CD8-positive, alpha-beta memory T cell (primary cell): Measurements from ENCODE around the gene CA10. TPM values are rescaled to one million over a fixed set of nuclear protein-coding genes. Genes with fewer than 3 reads are reported as not detected.
A peak's percentile ranks its signal among the peaks of the same experiment; 100 is the strongest.

Experiments
- CTCF ChIA-PET: fragments of 350-600 bp; sonication (Branson Sonifier 250); formaldehyde crosslinking; loops from one replicate; lab custom pipeline; 2021; ENCODE audit warnings: antibody characterized with exemption; lab: Charles Lee
- POLR2A ChIA-PET: fragments of 350-600 bp; sonication (Branson Sonifier 250); formaldehyde crosslinking; loops from one replicate; lab custom pipeline; 2021; ENCODE audit warnings: antibody characterized with exemption; lab: Charles Lee
- DNase-seq, 5 donors: peaks; one replicate each; pipeline versions ENCODE4 v3.0.0 to v3.0.0-alpha.2; 2020 to 2022; ENCODE audit warnings: mixed read lengths in 1 of 5
- H3K27ac ChIP-seq: one replicate; pipeline ENCODE4 v1.7.0; 2013; ENCODE audit warnings: low read depth, mild to moderate bottlenecking, low read length, moderate library complexity
- H3K27me3 ChIP-seq: 2 replicates; pipeline ENCODE4 v1.7.0; 2013; ENCODE audit warnings: low read length, mild to moderate bottlenecking; ENCODE audit not compliant: insufficient read depth, poor library complexity, severe bottlenecking
- H3K36me3 ChIP-seq: 2 replicates; pipeline ENCODE4 v1.7.0; 2013; ENCODE audit warnings: mild to moderate bottlenecking, low read length, moderate library complexity; ENCODE audit not compliant: insufficient read depth
- H3K4me1 ChIP-seq: 2 replicates; pipeline ENCODE4 v1.7.0; 2013; ENCODE audit warnings: mild to moderate bottlenecking, low read length, moderate library complexity; ENCODE audit not compliant: insufficient read depth
- H3K4me3 ChIP-seq: 2 replicates; pipeline ENCODE4 v1.7.0; 2013; ENCODE audit warnings: mild to moderate bottlenecking, low read length
- H3K9me3 ChIP-seq: 2 replicates; pipeline ENCODE4 v1.7.0; 2013; ENCODE audit warnings: mild to moderate bottlenecking, low read length
- H3K27ac Mint-ChIP-seq, 8 donors: one replicate each; pipeline ENCODE4 v1.8.0; 2020 to 2021; ENCODE audit warnings: mixed read lengths in 8 of 8, mild to moderate bottlenecking in 6 of 8, inconsistent platforms in 3 of 8, moderate library complexity in 3 of 8
- H3K27me3 Mint-ChIP-seq, 2 donors: one replicate each; pipeline ENCODE4 v1.8.0; 2020 to 2021; ENCODE audit warnings: mixed read lengths in 2 of 2, mild to moderate bottlenecking in 1 of 2, moderate library complexity in 1 of 2
- H3K36me3 Mint-ChIP-seq, 3 donors: one replicate each; pipeline ENCODE4 v1.8.0; 2020 to 2021; ENCODE audit warnings: mixed read lengths in 3 of 3, inconsistent platforms in 1 of 3, mild to moderate bottlenecking in 1 of 3
- H3K4me1 Mint-ChIP-seq, 3 donors: one replicate each; pipeline ENCODE4 v1.8.0; 2020 to 2021; ENCODE audit warnings: mixed read lengths in 3 of 3, inconsistent platforms in 1 of 3, mild to moderate bottlenecking in 1 of 3
- H3K4me3 Mint-ChIP-seq, 7 donors: one replicate each; pipeline ENCODE4 v1.8.0; 2020 to 2021; ENCODE audit warnings: mixed read lengths in 7 of 7, mild to moderate bottlenecking in 6 of 7, moderate library complexity in 4 of 7, inconsistent platforms in 2 of 7
- H3K9me3 Mint-ChIP-seq, 5 donors: one replicate each; pipeline ENCODE4 v1.8.0; 2020 to 2022; ENCODE audit warnings: mixed read lengths in 5 of 5, mild to moderate bottlenecking in 3 of 5, moderate library complexity in 2 of 5, inconsistent platforms in 1 of 5
- polyA plus RNA-seq: library from polyadenylated mRNA; unstranded; fragments of 300-500 nt; fragmentation: Illumina TruSeq; gene quantifications from one replicate; pipeline ENCODE4 v1.2.3, GENCODE V29; 2021
- total RNA-seq, 2 experiments: library from RNA; stranded (reverse); gene quantifications; one replicate each; pipeline ENCODE4 v1.2.3, GENCODE V29; 2021

Gene CA10
- total and polyA plus RNA-seq, 3 experiments from 2014 or later: 0.18 TPM; not detected in 2

DNA sequence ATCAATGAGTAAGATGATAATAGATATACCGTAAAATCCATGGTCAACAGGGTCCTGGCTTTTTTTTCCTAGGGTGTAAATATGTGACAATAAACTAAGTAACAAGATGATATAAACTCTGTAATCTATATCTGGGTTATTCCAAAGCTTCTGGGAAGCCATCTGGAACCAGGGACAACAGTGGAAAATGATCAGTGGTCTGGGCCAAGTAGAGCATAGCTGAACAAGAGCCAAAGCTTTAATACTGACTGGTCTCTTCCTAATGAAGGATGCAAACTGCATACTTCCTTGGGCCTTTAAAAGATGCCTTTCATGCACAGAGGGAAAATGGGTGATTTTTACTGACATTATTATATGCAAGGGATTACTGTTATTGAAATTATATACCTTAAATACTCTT, 8.9 kb downstream of the CA10 start:
- no peaks in the 10 kb centered on the region for H3K4me1 ChIP-seq
- peaks cover 2% of the 10 kb centered on the region in 2 donors for H3K27me3 Mint-ChIP-seq
- no peaks in the 10 kb centered on the region for H3K9me3 Mint-ChIP-seq
- H3K36me3 ChIP-seq: no peaks in the 10 kb centered on the region
- ChIA-PET CTCF (no interaction called here), POLR2A (no interaction called here)
- H3K27ac Mint-ChIP-seq: no peak overlapping the region
- no peak overlapping the region for H3K4me3 ChIP-seq
- peaks cover 2 to 13% (median 5%) of the 10 kb centered on the region in 3 donors for H3K4me1 Mint-ChIP-seq
- DNase-seq: no peak
- no peaks in the 10 kb centered on the region for H3K36me3 Mint-ChIP-seq
- no peak overlapping the region for H3K4me3 Mint-ChIP-seq
- H3K9me3 ChIP-seq: no peaks in the 10 kb centered on the region
- H3K27me3 ChIP-seq: no peaks in the 10 kb centered on the region
- H3K27ac ChIP-seq: no peak overlapping the region

- POLR2A ChIA-PET: no interaction called here
- no peak overlapping the region for H3K4me3 ChIP-seq
- H3K4me1 ChIP-seq: no peaks in the 10 kb centered on the region
- H3K36me3 ChIP-seq: no peaks in the 10 kb centered on the region
- Mint-ChIP-seq H3K4me3 (no peak overlapping the region), H3K4me1 (peaks cover 2 to 13% (median 5%) of the 10 kb centered on the region in 3 donors), H3K36me3 (no peaks in the 10 kb centered on the region), H3K27ac (no peak overlapping the region), H3K27me3 (no peaks in the 10 kb centered on the region), H3K9me3 (no peaks in the 10 kb centered on the region)
- DNase-seq: no peak
- no peak overlapping the region for H3K27ac ChIP-seq
- no peaks in the 10 kb centered on the region for H3K27me3 ChIP-seq
- H3K9me3 ChIP-seq: no peaks in the 10 kb centered on the region
- CTCF ChIA-PET: no interaction called here
Observed at GRCh38 chr17:52148969-52149351, 9.6 kb downstream of the CA10 start.

- Mint-ChIP-seq H3K4me3 (no peak overlapping the region), H3K36me3 (no peaks in the 10 kb centered on the region), H3K9me3 (no peaks in the 10 kb centered on the region), H3K4me1 (peaks cover 2 to 13% (median 5%) of the 10 kb centered on the region in 3 donors), H3K27me3 (no peaks in the 10 kb centered on the region), H3K27ac (no peak overlapping the region)
- no peaks in the 10 kb centered on the region for H3K36me3 ChIP-seq
- H3K4me1 ChIP-seq: no peaks in the 10 kb centered on the region
- H3K4me3 ChIP-seq: no peak overlapping the region
- no peaks in the 10 kb centered on the region for H3K9me3 ChIP-seq
- ChIA-PET POLR2A (no interaction called here), CTCF (no interaction called here)
- no peaks in the 10 kb centered on the region for H3K27me3 ChIP-seq
- H3K27ac ChIP-seq: no peak overlapping the region
- DNase-seq: no peak
Observed at GRCh38 chr17:52148288-52148968, 10.1 kb downstream of the CA10 start.

GRCh38 chr17:52147872-52148271, 10.6 kb downstream of the CA10 start:
- H3K27me3 ChIP-seq: no peaks in the 10 kb centered on the region
- DNase-seq: no peak
- POLR2A ChIA-PET: no interaction called here
- no peaks in the 10 kb centered on the region for H3K9me3 ChIP-seq
- H3K36me3 Mint-ChIP-seq: no peaks in the 10 kb centered on the region
- peaks cover 2 to 13% (median 5%) of the 10 kb centered on the region in 3 donors for H3K4me1 Mint-ChIP-seq
- no peaks in the 10 kb centered on the region for H3K27me3 Mint-ChIP-seq
- H3K4me1 ChIP-seq: no peaks in the 10 kb centered on the region
- no peaks in the 10 kb centered on the region for H3K36me3 ChIP-seq
- CTCF ChIA-PET: no interaction called here
- H3K4me3 ChIP-seq: no peak overlapping the region
- H3K9me3 Mint-ChIP-seq: no peaks in the 10 kb centered on the region
- no peak overlapping the region for H3K27ac ChIP-seq
- H3K27ac Mint-ChIP-seq: no peak overlapping the region
- peak overlapping the region in 1 of 7 donors; percentile 13 for H3K4me3 Mint-ChIP-seq

GRCh38 chr17:52147431-52147830, 11.1 kb downstream of the CA10 start:
- H3K27ac Mint-ChIP-seq: no peak overlapping the region
- ChIA-PET CTCF (no interaction called here), POLR2A (no interaction called here)
- DNase-seq: no peak
- Histone ChIP-seq H3K27me3 (no peaks in the 10 kb centered on the region), H3K9me3 (no peaks in the 10 kb centered on the region), H3K27ac (no peak overlapping the region), H3K36me3 (no peaks in the 10 kb centered on the region), H3K4me1 (no peaks in the 10 kb centered on the region), H3K4me3 (no peak overlapping the region)
- H3K36me3 Mint-ChIP-seq: no peaks in the 10 kb centered on the region
- no peaks in the 10 kb centered on the region for H3K9me3 Mint-ChIP-seq
- H3K27me3 Mint-ChIP-seq: no peaks in the 10 kb centered on the region
- no peak overlapping the region for H3K4me3 Mint-ChIP-seq
- peaks cover 2 to 13% (median 5%) of the 10 kb centered on the region in 3 donors for H3K4me1 Mint-ChIP-seq

DNA sequence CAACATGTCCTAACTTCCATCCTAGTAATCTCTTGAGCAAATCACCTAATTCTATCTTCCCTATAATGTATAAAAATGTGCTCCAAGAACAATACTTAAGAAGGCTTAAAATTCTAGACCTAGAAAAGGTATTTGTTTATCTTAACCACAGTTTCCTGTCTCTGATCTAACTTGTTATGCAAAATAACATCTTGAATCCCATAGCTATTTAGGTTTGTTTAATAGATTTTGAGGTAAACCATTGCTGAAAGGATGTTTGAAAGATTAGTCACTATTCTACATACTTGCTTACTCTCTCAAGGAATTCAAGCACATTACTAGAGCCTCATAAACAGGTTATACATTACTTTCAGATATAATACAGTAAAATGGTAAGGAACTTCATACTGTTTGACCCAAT, 13.0 kb downstream of the CA10 start:
- Mint-ChIP-seq H3K27me3 (no peaks in the 10 kb centered on the region), H3K4me1 (peaks cover 2 to 13% (median 5%) of the 10 kb centered on the region in 3 donors), H3K36me3 (no peaks in the 10 kb centered on the region), H3K4me3 (no peak overlapping the region), H3K9me3 (no peaks in the 10 kb centered on the region), H3K27ac (no peak overlapping the region)
- H3K4me3 ChIP-seq: no peak overlapping the region
- H3K36me3 ChIP-seq: no peaks in the 10 kb centered on the region
- no peak for DNase-seq
- no peaks in the 10 kb centered on the region for H3K27me3 ChIP-seq
- no peaks in the 10 kb centered on the region for H3K4me1 ChIP-seq
- POLR2A ChIA-PET: no interaction called here
- H3K9me3 ChIP-seq: no peaks in the 10 kb centered on the region
- CTCF ChIA-PET: no interaction called here
- H3K27ac ChIP-seq: no peak overlapping the region

DNA sequence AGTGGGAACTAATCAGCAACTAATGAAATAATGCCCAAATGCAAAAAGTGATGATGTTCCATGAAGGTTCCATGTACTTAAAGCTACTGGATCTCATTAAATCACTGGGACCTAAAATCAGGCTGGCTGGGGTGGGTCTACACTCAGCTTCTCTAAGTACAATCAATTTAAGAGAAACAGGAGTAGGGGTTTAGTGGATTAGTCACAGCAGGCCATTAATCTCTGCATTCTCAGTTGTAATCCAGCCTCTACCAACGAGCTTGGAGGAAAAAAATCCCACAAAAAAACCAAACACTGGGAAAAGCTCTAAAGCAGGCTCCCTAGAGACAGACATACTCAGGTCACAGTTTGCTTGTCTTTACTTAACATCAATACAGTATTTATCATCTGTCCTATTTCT, 15.0 kb downstream of the CA10 start:
- Mint-ChIP-seq H3K9me3 (no peaks in the 10 kb centered on the region), H3K4me3 (no peak overlapping the region), H3K4me1 (peaks cover 2 to 13% (median 5%) of the 10 kb centered on the region in 3 donors), H3K27me3 (no peaks in the 10 kb centered on the region), H3K27ac (no peak overlapping the region), H3K36me3 (no peaks in the 10 kb centered on the region)
- H3K27ac ChIP-seq: no peak overlapping the region
- POLR2A ChIA-PET: no interaction called here
- CTCF ChIA-PET: no interaction called here
- H3K9me3 ChIP-seq: no peaks in the 10 kb centered on the region
- no peaks in the 10 kb centered on the region for H3K4me1 ChIP-seq
- H3K36me3 ChIP-seq: no peaks in the 10 kb centered on the region
- no peak for DNase-seq
- H3K4me3 ChIP-seq: no peak overlapping the region
- H3K27me3 ChIP-seq: no peaks in the 10 kb centered on the region

DNA sequence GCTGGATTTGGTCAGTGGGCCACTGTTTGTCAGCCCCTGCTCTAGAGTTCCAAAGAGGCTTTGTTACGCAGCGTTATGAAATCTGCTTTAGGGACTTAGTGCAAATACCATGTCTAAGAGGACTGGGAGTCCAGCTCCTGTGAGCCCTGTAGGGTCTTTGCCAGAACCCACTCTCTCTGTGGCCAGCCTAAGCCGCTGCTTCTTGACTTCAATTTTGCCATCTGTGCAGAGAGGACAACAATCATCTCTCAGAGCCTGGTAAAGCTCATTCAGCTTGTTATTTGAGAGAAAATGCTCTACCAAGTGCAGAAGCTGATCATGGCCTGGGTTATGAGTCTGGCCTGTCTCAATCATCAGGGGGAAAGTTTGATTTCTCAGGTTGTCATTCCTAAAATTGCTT, 17.9 kb downstream of the CA10 start:
- H3K9me3 ChIP-seq: no peaks in the 10 kb centered on the region
- H3K36me3 Mint-ChIP-seq: no peaks in the 10 kb centered on the region
- no peak for DNase-seq
- H3K4me1 ChIP-seq: no peaks in the 10 kb centered on the region
- H3K9me3 Mint-ChIP-seq: peaks cover 0 to 2% (median 0%) of the 10 kb centered on the region in 5 donors
- H3K4me1 Mint-ChIP-seq: peaks cover 0 to 5% (median 0%) of the 10 kb centered on the region in 3 donors
- POLR2A ChIA-PET: no interaction called here
- no peaks in the 10 kb centered on the region for H3K27me3 Mint-ChIP-seq
- H3K4me3 ChIP-seq: no peak overlapping the region
- CTCF ChIA-PET: no interaction called here
- no peak overlapping the region for H3K27ac Mint-ChIP-seq
- H3K27me3 ChIP-seq: no peaks in the 10 kb centered on the region
- no peak overlapping the region for H3K4me3 Mint-ChIP-seq
- H3K36me3 ChIP-seq: no peaks in the 10 kb centered on the region
- no peak overlapping the region for H3K27ac ChIP-seq
